Stimulated activated CD4-positive, alpha-beta T cell treated with anti-CD3 and anti-CD28 coated beads, Interleukin-1b, Interleukin-23, amount 100 ng/mL, for 4 hours (primary cell): ENCODE measurements around the gene ITGAL.
"Not testable (repeated sequence)": the region's sequence is repeated elsewhere in the genome, so short reads cannot be mapped to it uniquely, and the experiment has no call there.

Source experiments
- DNase-seq, 2 donors: peaks; one replicate each; pipeline ENCODE4 v3.0.0-alpha.2; 2020; ENCODE audit warnings: low read depth in 2 of 2

Gene ITGAL

GRCh38 chr16:30491744-30492308, 19.3 kb downstream of the ITGAL start:
- no peak for DNase-seq

- DNase-seq, result no peak
Measured at GRCh38 chr16:30493941-30494488, 21.5 kb downstream of the ITGAL start.

GRCh38 chr16:30494709-30495108, 22.2 kb downstream of the ITGAL start:
- no peak for DNase-seq

GRCh38 chr16:30499284-30499683, 26.7 kb downstream of the ITGAL start:
- no peak for DNase-seq

GRCh38 chr16:30503403-30504296, 31.1 kb downstream of the ITGAL start:
- no peak for DNase-seq

GRCh38 chr16:30509081-30509765, 36.7 kb downstream of the ITGAL start:
- DNase-seq, result no peak

GRCh38 chr16:30510376-30510938, 37.9 kb downstream of the ITGAL start:
- DNase-seq, result no peak

GRCh38 chr16:30511509-30511908, 39.0 kb downstream of the ITGAL start:
- no peak for DNase-seq

GRCh38 chr16:30515275-30515674, 42.7 kb downstream of the ITGAL start:
- DNase-seq, result no peak

- DNase-seq, result no peak
Measured at GRCh38 chr16:30518552-30518951, 46.0 kb downstream of the ITGAL start.

GRCh38 chr16:30519120-30520049, 46.8 kb downstream of the ITGAL start:
- DNase-seq, result no peak

GRCh38 chr16:30521476-30521872, 48.9 kb downstream of the ITGAL start:
- DNase-seq, result no peak

- DNase-seq, result no peak
Measured at GRCh38 chr16:30521873-30522641, 49.5 kb downstream of the ITGAL start.

GRCh38 chr16:30522702-30523463, 50.3 kb downstream of the ITGAL start:
- DNase-seq, result not testable (repeated sequence)

GRCh38 chr16:30523768-30524574, 51.4 kb downstream of the ITGAL start:
- DNase-seq, result no peak

- DNase-seq, result no peak
Measured at GRCh38 chr16:30524575-30525568, 52.3 kb downstream of the ITGAL start.

- no peak for DNase-seq
Measured at GRCh38 chr16:30525844-30526136, 53.2 kb downstream of the ITGAL start.
